ENCODE measurements around the gene TMED4. TPM values are rescaled to one million over a fixed set of nuclear protein-coding genes. Genes with fewer than 3 reads are reported as not detected.
"Not testable (repeated sequence)": the region's sequence is repeated elsewhere in the genome, so short reads cannot be mapped to it uniquely, and the experiment has no call there.

Gene TMED4
- polyA plus RNA-seq, 4 donors = 120 to 164 (median 136) TPM

- DNase-seq (ENCODE audit: low read depth in 4 of 4, low spot score in 3 of 4) = peak; percentile 81 to 89 (median 86)
These were observed 8.4 kb downstream of the TMED4 start, which contains the start of gene DDX56 for GRCh38 chr7:44573464-44574286. TSS of gene DDX56 (minus strand) at chr7:44573908. CDS start at chr7:44573895, 13 bp downstream.

- DNase-seq (ENCODE audit: low read depth in 4 of 4, low spot score in 3 of 4) = no peak
These were observed 9.3 kb downstream of the TMED4 start for GRCh38 chr7:44572771-44573170.

GRCh38 chr7:44569959-44570358, 12.1 kb downstream of the TMED4 start:
- DNase-seq (ENCODE audit: low read depth in 4 of 4, low spot score in 3 of 4) = no peak

- DNase-seq (ENCODE audit: low read depth in 4 of 4, low spot score in 3 of 4) = no peak
These were observed 13.1 kb downstream of the TMED4 start for GRCh38 chr7:44568771-44569560.

- no peak for DNase-seq (ENCODE audit: low read depth in 4 of 4, low spot score in 3 of 4)
These were observed 14.1 kb downstream of the TMED4 start for GRCh38 chr7:44567884-44568283.

- no peak for DNase-seq (ENCODE audit: low read depth in 4 of 4, low spot score in 3 of 4)
These were observed 15.4 kb downstream of the TMED4 start for GRCh38 chr7:44566680-44567079.

- DNase-seq (ENCODE audit: low read depth in 4 of 4, low spot score in 3 of 4) = no peak
These were observed 16.1 kb downstream of the TMED4 start for GRCh38 chr7:44565795-44566559.

- DNase-seq (ENCODE audit: low read depth in 4 of 4, low spot score in 3 of 4) = no peak
These were observed 16.8 kb downstream of the TMED4 start for GRCh38 chr7:44565097-44565794.

GRCh38 chr7:44564606-44565005, 17.4 kb downstream of the TMED4 start:
- no peak for DNase-seq (ENCODE audit: low read depth in 4 of 4, low spot score in 3 of 4)

GRCh38 chr7:44563171-44563679, 18.8 kb downstream of the TMED4 start:
- no peak for DNase-seq (ENCODE audit: low read depth in 4 of 4, low spot score in 3 of 4)

- not testable (repeated sequence) for DNase-seq (ENCODE audit: low read depth in 4 of 4, low spot score in 3 of 4)
These were observed 19.4 kb downstream of the TMED4 start for GRCh38 chr7:44562622-44562962.

- DNase-seq (ENCODE audit: low read depth in 4 of 4, low spot score in 3 of 4) = no peak
These were observed 19.9 kb downstream of the TMED4 start for GRCh38 chr7:44561962-44562621.

GRCh38 chr7:44561481-44561880, 20.6 kb downstream of the TMED4 start:
- no peak for DNase-seq (ENCODE audit: low read depth in 4 of 4, low spot score in 3 of 4)

GRCh38 chr7:44559485-44559884, 22.5 kb downstream of the TMED4 start:
- DNase-seq (ENCODE audit: low read depth in 4 of 4, low spot score in 3 of 4) = no peak

- DNase-seq (ENCODE audit: low read depth in 4 of 4, low spot score in 3 of 4) = no peak
These were observed 24.5 kb downstream of the TMED4 start for GRCh38 chr7:44557485-44557884.

- no peak for DNase-seq (ENCODE audit: low read depth in 4 of 4, low spot score in 3 of 4)
These were observed 26.7 kb downstream of the TMED4 start for GRCh38 chr7:44555350-44555749.

- not testable (repeated sequence) for DNase-seq (ENCODE audit: low read depth in 4 of 4, low spot score in 3 of 4)
These were observed 29.5 kb downstream of the TMED4 start for GRCh38 chr7:44552473-44553005.

- no peak for DNase-seq (ENCODE audit: low read depth in 4 of 4, low spot score in 3 of 4)
These were observed 32.6 kb downstream of the TMED4 start for GRCh38 chr7:44549457-44549856.

- DNase-seq (ENCODE audit: low read depth in 4 of 4, low spot score in 3 of 4) = no peak
These were observed 33.1 kb downstream of the TMED4 start for GRCh38 chr7:44548893-44549292.
